H1 (cell line): ENCODE results near the gene CAMTA1.

Experiments used
- ATF2 ChIP-seq: IDR thresholded peaks from 2 replicates; pipeline ENCODE4 v1.6.1; 2012; ENCODE audit warnings: low read length, inconsistent platforms
- CTCF ChIP-seq, 3 experiments: IDR thresholded peaks; 1 replicate in 2 of 3; 2 replicates in 1 of 3; pipeline versions ENCODE4 v1.5.1 to v1.6.1; 2011; ENCODE audit warnings: low read length in 3 of 3, mild to moderate bottlenecking in 3 of 3, inconsistent platforms in 2 of 3, low read depth in 1 of 3, moderate library complexity in 1 of 3; ENCODE audit not compliant: insufficient read depth in 1 of 3; ENCODE audit errors: control extremely low read depth in 1 of 3
- E2F6 ChIP-seq: IDR thresholded peaks from 2 replicates; pipeline ENCODE4 v1.6.1; 2012; ENCODE audit warnings: inconsistent platforms
- HDAC2 ChIP-seq, 2 experiments: fragments of 300-600 bp in 1 of 2; sonication (generic) in 1 of 2; IDR thresholded peaks; 2 replicates each; pipeline ENCODE4 v1.6.1; 2011 to 2012; ENCODE audit warnings: low read depth in 2 of 2, low read length in 2 of 2, mild to moderate bottlenecking in 2 of 2, moderate library complexity in 2 of 2, borderline replicate concordance in 1 of 2, inconsistent platforms in 1 of 2
- JUN ChIP-seq: IDR thresholded peaks from 2 replicates; pipeline ENCODE4 v1.6.1; 2011; ENCODE audit warnings: low read depth, mild to moderate bottlenecking, improper control_type of control experiment, low read length
- KDM1A ChIP-seq: fragments of 200-600, 300-600 bp; sonication (generic); IDR thresholded peaks from 2 replicates; pipeline ENCODE4 v1.7.1; 2016; ENCODE audit warnings: mild to moderate bottlenecking, low read length, borderline replicate concordance
- NRF1 ChIP-seq: IDR thresholded peaks from 2 replicates; pipeline ENCODE4 v1.6.1; 2011; ENCODE audit warnings: mild to moderate bottlenecking, low read depth, low read length, improper control_type of control experiment
- POLR2A ChIP-seq, 2 experiments: IDR thresholded peaks; 1 replicate in 1 of 2; 2 replicates in 1 of 2; pipeline ENCODE4 v1.6.1; 2011; ENCODE audit warnings: low read depth in 2 of 2, low read length in 2 of 2, mild to moderate bottlenecking in 2 of 2; ENCODE audit errors: control extremely low read depth in 1 of 2
- POLR2AphosphoS5 ChIP-seq: IDR thresholded peaks from 2 replicates; pipeline ENCODE4 v1.6.1; 2011; ENCODE audit warnings: low read depth, low read length
- TAF1 ChIP-seq: IDR thresholded peaks from 2 replicates; pipeline ENCODE4 v1.6.1; 2011; ENCODE audit warnings: mild to moderate bottlenecking, low read depth, low read length

- TF ChIP-seq CTCF (IDR thresholded peaks at IDR 0.05; ENCODE audit: control extremely low read depth in 1 of 3, insufficient read depth in 1 of 3, low read depth in 1 of 3, low read length in 3 of 3): no peak
- no peak for TF ChIP-seq POLR2AphosphoS5
- TF ChIP-seq HDAC2 (IDR thresholded peaks at IDR 0.05; ENCODE audit: borderline replicate concordance in 1 of 2, low read depth in 2 of 2, low read length in 2 of 2): no peak
- no peak for TF ChIP-seq TAF1
- TF ChIP-seq POLR2A (IDR thresholded peaks at IDR 0.05; ENCODE audit: control extremely low read depth in 1 of 2, low read depth in 2 of 2, low read length in 2 of 2): no peak
- TF ChIP-seq E2F6: no peak
- no peak for TF ChIP-seq KDM1A
- no peak for TF ChIP-seq NRF1
- no peak for TF ChIP-seq JUN
- TF ChIP-seq ATF2: no peak
Observed at GRCh38 chr1:7047866-7048265, 262.6 kb downstream of the CAMTA1 start.
